ENCODE measurements around the gene PI4K2A. TPM values are rescaled to one million over a fixed set of nuclear protein-coding genes. Genes with fewer than 3 reads are reported as not detected.

PI4K2A gene
- total RNA-seq, 2 experiments from 2014 or later, result 8.4 to 8.5 TPM

DNA sequence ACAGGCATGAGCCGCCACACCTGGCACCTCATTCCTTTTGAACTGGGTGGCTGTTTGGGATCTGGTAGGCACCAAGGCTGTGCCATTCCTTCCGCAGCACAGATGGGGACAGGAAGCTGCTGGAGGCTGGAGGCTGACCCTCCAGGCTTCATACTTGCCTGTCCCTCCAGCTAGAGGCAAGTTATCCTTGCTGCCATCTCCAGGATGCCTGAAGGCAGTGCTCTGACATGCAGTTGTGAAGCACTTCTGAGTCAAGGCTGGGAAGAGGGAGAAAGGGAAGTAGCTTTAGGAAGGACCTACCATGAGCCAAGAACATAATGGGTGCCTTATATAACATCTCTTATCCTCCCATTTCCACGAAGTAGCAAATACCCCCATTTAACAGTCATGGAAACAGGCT, 82.5 kb downstream of the PI4K2A start:
- CTCF ChIA-PET, result interaction anchor here (1.5 to 15.2 kb wide), 4 partner anchors 9 to 36 kb away, joined by 6 to 537 read pairs (median 10); partner anchors contain the start of genes AVPI1 and MARVELD1
- DNase-seq (no peak), ATAC-seq (no peak)
- Mint-ChIP-seq H3K36me3 (ENCODE audit: low read depth) (no peaks in the 10 kb centered on the region), H3K4me1 (ENCODE audit: low read depth) (no peaks in the 10 kb centered on the region), H3K27ac (no peak overlapping the region), H3K9me3 (no peaks in the 10 kb centered on the region), H3K27me3 (no peaks in the 10 kb centered on the region), H3K4me3 (no peak overlapping the region)
- no peak for TF ChIP-seq CTCF (IDR thresholded peaks at IDR 0.05)
- POLR2A ChIA-PET, result interaction anchor here (1.3 to 5.0 kb wide), 2 partner anchors 9 to 15 kb away, joined by 4 to 19 read pairs; partner anchors contain the start of gene MARVELD1
- intact Hi-C loops (cut with micrococcal nuclease), result no loop called here

DNA sequence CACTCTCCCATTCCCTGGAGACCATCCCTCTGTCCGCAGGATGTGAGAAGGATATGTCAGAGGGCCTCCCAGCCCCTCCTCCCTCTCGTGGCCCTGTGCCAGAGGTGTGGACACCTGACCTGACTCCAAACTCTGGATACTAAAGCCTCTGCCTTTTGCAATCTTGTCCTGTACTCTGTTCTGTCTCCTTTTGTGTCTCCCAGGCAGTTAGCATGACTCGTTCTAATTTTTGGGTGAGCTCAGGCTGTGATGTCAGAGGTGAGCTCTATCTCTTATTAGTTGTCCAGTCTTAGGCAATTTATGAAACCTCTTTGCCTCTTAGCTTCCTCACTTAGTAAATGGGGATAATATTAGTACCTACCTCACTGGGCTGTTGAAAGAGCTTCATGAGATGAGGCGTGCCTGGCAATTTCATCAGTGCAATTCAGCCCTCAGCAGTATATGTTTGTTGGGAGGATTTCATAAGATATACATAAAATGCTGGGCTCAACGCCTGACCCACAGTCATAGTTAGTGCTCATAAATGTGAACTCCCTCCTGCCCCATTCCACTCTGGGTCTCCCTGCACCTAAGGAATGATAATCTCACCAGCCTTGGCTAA, 84.0 kb downstream of the PI4K2A start:
- no peaks in the 10 kb centered on the region for H3K4me1 Mint-ChIP-seq (ENCODE audit: low read depth)
- CTCF ChIA-PET, result interaction anchor here (1.5 to 15.2 kb wide), 4 partner anchors 14 to 41 kb away, joined by 3 to 537 read pairs (median 9); partner anchors contain the start of genes AVPI1 and MARVELD1

More for the DNA sequence above, 84.0 kb downstream of the PI4K2A start:
- Mint-ChIP-seq H3K9me3 (no peaks in the 10 kb centered on the region), H3K4me3 (no peak overlapping the region), H3K36me3 (ENCODE audit: low read depth) (no peaks in the 10 kb centered on the region), H3K27me3 (peaks cover 3% of the 10 kb centered on the region), H3K27ac (no peak overlapping the region)
- POLR2A ChIA-PET, result interaction anchor here (0.6 to 5.0 kb wide), 4 partner anchors 10 to 269 kb away, joined by 3 to 19 read pairs (median 3); partner anchors contain the start of genes MARVELD1 and ZFYVE27
- ATAC-seq, result no peak
- TF ChIP-seq CTCF (IDR thresholded peaks at IDR 0.05), result no peak
- no peak for DNase-seq
- intact Hi-C loops (cut with micrococcal nuclease), result no loop called here

Other genes starting within 250 kb of the PI4K2A start
- gene RRP12, start 239.3 kb upstream of the PI4K2A start, total RNA-seq, result 10 to 100 TPM; 50.3 to 51.0 TPM
- gene PGAM1, start 214.5 kb upstream of the PI4K2A start, total RNA-seq, result 1,000 to 10,000 TPM; 1,193 to 1,205 TPM
- gene EXOSC1, start 194.7 kb upstream of the PI4K2A start, total RNA-seq, result 10 to 100 TPM; 43.3 to 49.2 TPM
- 10 to 100 TPM; 23.8 to 25.2 TPM for gene ZDHHC16, start 194.5 kb upstream of the PI4K2A start, total RNA-seq
- gene MMS19, start 142.2 kb upstream of the PI4K2A start, total RNA-seq, result 100 to 1,000 TPM; 107 to 108 TPM
- gene UBTD1, start 141.7 kb upstream of the PI4K2A start, total RNA-seq, result 1 to 10 TPM; 1.6 to 2.1 TPM
- not detected for gene ANKRD2, start 67.9 kb upstream of the PI4K2A start, total RNA-seq
- gene HOGA1, start 56.3 kb upstream of the PI4K2A start, total RNA-seq, result not detected
- gene C10orf62, start 51.0 kb upstream of the PI4K2A start, total RNA-seq, result not detected
- gene MORN4, start 7.2 kb upstream of the PI4K2A start, total RNA-seq, result 1 to 10 TPM; 3.2 to 3.9 TPM
- 1 to 10 TPM; 2.5 to 3.0 TPM for gene AVPI1, start 46.6 kb downstream of the PI4K2A start, total RNA-seq
- gene MARVELD1, start 73.1 kb downstream of the PI4K2A start, total RNA-seq, result 1 to 10 TPM; 2.3 to 2.9 TPM
- gene ZFYVE27, start 96.5 kb downstream of the PI4K2A start, total RNA-seq, result 10 to 100 TPM; 18.1 to 20.1 TPM
- gene SFRP5, start 131.3 kb downstream of the PI4K2A start, total RNA-seq, result under 1 TPM; 0.60 to 0.74 TPM
- 1 to 10 TPM in 1 of 2 experiments, under 1 TPM in 1; 0.92 to 1.1 TPM for gene GOLGA7B, start 209.2 kb downstream of the PI4K2A start, total RNA-seq